Fibroblast of gingiva (primary cell): ENCODE measurements around the gene FSTL3.
A peak's percentile ranks its signal among the peaks of the same experiment; 100 is the strongest.
"Not testable (repeated sequence)": the region's sequence is repeated elsewhere in the genome, so short reads cannot be mapped to it uniquely, and the experiment has no call there.

Experiments
- DNase-seq: peaks from one replicate; pipeline ENCODE4 v3.0.0-alpha.2; 2011; ENCODE audit warnings: low read depth

FSTL3 gene

GRCh38 chr19:676339-677105, at the start of gene FSTL3:
Gene FSTL3, plus strand, starts transcription at chr19:676392. Its CDS starts 32 bp downstream, at chr19:676424.
- peak; percentile 37 for DNase-seq

- DNase-seq, result not testable (repeated sequence)
Observed at GRCh38 chr19:626566-626965, 49.6 kb upstream of the FSTL3 start.

DNA sequence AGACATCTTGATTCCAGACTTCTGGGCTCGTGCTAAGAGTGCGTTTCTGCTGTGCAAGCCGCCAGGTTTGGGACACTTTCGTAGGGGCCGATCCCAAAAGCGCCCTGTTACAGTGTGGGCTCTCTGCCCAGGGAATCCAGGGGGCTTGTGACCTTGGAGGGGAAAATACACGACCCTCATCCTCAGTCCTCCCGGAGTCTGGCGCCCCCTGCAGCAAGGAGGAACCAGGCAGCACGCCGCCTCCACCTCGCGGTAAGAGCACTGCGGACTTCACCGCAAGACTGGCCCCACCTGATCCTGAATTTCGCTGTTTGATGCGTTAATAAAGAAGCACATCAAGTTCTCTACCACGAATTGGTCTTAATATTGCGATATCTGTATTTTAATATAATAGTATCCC, 48.0 kb upstream of the FSTL3 start:
- DNase-seq, result no peak

DNA sequence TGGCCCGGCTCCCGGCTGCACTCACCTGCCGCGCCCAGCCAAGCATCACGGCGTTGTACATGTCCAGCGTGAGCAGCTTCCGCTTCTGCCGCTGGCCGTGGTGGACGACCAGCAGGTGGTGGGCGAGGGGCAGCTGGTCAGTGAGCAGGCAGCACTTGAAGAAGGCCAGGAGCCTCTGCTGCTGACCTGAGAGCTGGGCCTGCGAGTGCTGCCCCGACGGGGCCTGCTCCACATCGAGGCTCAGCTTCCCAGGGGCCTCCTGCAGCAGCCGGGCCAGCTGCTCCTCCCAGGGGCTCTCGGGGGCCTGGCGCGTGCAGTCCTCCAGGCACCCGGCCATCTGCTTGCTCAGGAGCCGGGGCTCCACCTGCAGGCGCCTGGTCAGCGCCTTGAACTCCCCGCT, 46.7 kb upstream of the FSTL3 start:
- not testable (repeated sequence) for DNase-seq

DNA sequence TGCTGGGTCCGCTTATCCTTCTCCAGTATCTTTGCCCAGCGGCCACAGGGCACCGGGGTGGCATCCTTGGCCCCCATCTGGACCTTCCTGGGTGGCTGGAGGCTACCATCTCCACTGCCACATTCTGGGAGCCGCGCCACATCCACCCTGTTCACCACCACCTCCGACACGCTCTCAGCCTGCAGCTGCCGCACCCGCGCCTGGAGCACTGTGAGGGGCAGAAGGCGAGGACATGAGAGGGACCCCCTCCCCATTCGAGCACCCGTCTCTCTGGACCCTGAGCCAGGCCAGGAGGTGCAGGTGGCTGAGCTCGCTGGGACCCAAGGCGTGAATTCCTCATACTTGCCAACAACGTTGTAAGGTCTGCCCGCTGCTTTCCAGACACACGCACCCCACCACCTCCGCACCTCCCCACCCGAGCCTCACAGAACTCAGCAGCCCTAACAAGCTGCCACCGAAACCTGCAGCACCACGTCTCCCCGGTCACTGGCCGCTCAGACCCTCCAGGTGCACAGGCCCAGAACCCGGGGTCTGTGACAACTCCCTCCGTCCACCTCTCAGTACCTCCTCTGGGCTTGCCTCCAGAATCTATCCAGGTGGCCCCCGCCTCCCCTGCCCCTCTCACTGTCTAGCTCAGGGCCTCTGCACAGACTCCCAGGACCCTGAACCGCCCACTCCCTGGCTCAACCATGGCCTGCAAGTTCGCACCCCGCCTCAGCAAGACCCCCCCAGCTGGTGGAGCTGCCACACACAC, 46.1 kb upstream of the FSTL3 start:
- no peak for DNase-seq

GRCh38 chr19:632579-633067, 43.6 kb upstream of the FSTL3 start:
- DNase-seq, result peak; percentile 69

- DNase-seq, result peak; percentile 98
Observed at GRCh38 chr19:633068-633785, 43.0 kb upstream of the FSTL3 start, which contains the start of gene POLRMT. Gene POLRMT, minus strand, starts transcription at chr19:633537. Its CDS starts 25 bp downstream, at chr19:633512.

DNA sequence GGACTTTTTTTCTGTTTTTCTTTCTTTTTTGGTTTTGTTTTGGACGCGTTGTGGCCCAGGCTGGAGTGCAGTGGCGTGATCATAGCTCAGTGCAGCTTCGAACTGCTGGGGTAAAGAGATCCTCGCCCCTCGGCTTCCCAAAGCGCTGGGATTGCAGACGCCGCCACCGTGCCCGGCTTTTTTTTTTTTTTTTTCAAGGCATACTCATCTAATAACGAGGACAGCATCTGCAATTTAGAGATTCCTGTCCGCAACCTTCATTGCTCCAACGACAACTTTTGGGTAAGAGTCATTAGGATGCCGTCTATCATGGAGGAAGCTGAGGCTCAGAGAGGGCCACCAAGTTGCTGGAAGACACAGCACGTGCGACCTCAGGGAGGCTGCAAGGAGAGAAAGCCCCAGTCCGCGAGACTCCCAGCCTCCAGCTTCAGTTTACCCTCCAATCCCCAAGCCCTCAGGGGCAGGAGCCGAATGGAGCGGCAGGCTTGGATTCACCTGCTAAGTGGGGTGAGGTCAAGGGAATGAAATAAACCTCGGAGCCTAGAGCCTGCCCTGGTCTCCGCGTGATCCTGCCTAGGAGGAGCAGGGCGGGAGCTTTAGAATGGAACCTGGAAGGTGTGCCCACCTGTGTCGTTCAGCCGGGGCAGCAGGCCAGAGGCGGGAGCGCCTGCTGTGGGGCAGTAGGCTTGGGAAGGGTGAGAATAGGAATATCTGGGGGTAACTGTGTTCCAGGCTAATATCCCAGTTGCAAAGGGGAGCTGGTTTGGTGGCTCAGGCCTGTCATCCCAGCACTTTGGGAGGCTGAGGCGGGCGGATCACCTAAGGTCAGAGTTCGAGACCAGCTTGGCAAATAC, 42.2 kb upstream of the FSTL3 start:
- DNase-seq, result no peak

DNA sequence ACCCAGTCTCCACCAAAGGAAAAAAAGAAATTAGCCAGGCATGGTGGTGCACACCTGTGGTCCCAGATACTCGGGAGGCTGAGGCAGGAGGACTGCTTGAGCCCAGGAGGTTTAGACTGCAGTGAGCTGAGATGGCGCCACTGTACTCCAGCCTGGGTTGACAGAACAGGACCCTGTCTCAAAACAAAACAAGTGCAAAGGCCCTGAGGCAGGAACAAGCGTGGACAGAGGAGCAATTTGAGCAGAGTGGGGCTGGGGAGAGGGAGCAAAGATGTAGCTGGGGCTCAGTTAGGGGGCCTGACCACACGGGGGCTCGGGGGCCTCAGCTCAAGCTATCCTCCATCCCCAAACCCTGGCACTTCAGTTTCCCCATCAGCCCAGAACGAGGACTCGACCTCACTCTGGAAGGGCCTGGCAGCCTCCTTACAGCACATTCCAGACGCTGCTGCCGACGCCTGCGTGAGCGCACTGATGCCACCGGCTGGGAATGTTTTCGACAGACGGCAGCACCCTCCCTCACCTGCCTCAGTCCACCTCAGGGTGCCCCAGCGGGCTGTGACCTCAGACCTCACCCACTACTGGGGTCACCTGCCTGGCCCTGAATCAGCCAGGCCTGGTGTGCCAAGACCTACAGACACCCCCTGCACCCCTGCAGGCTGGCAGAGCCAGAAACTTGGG, 41.1 kb upstream of the FSTL3 start:
- DNase-seq, result no peak

DNA sequence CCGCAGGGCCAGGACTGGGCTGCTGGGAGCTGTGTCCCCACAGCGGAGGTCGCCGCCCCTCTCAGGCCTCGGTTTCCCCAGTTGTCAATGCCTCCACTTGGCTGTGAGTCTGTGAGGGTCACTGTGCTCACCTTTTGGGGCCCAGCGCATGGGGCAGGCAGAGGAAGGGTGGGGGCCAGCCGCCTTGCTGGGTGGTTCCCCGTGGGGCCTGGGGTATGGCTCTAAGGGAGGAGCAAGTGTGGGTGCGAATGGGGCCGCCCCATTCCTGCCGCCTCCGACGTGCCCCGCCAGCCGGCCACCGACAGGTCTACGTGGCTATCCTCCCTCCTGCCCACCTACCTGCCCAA, 37.3 kb upstream of the FSTL3 start:
- DNase-seq, result no peak

- peak; percentile 79 for DNase-seq
Observed at GRCh38 chr19:639253-640160, 36.7 kb upstream of the FSTL3 start, which contains the start of gene FGF22. Gene FGF22, plus strand, starts transcription at chr19:639879. Its CDS starts 47 bp downstream, at chr19:639926.

DNA sequence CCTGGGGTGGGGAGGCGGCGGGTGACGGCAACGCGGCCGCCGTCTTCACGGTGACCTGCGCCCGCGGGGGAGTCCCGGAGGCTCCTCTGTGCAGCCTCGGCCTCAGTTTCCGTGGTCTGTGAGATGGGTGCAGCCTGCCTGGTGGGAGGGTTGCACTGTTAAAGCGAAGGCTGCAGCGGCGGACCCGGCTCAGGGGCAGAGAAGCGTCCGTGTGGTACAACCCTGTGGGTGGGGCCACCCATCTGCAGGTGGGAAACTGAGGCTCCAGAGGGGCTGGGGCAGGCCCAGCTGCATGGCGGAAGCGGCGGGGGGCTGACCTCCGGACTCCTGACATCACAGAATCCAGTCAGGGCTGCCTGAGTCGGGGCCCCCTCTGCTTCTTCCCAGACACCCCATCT, 36.0 kb upstream of the FSTL3 start:
- no peak for DNase-seq

DNA sequence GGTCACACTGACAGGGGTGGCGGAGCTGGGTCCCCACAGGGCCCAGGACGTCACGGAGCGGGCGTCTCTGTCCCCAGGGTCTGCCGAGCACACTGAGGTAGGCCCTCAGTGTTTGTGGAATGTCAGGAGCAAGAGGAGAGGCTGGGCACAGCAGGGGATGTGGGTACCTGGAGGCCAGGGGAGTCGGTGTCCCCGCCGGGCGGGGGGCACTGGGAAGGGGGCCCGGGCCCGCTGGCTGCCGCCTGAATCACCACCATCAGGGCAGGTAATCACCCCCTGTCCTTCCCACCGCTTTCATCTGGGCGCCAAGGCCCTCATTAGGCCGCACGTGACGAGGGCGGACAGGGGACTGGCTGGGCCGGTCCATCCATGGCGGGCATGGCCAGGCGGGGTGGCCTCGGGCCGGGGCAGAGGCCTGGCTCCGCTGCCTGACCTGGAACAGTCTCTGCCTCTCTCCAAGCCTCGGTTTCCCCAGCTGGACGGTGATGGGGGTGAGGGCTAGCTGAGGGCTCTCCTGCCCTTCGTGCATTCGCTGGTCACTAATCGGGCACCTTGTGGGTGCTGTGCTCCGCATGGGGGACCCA, 35.5 kb upstream of the FSTL3 start:
- no peak for DNase-seq

- DNase-seq, result no peak
Observed at GRCh38 chr19:641702-642101, 34.5 kb upstream of the FSTL3 start.

GRCh38 chr19:642767-643727, 33.1 kb upstream of the FSTL3 start:
- no peak for DNase-seq

- no peak for DNase-seq
Observed at GRCh38 chr19:643736-644135, 32.5 kb upstream of the FSTL3 start.

DNA sequence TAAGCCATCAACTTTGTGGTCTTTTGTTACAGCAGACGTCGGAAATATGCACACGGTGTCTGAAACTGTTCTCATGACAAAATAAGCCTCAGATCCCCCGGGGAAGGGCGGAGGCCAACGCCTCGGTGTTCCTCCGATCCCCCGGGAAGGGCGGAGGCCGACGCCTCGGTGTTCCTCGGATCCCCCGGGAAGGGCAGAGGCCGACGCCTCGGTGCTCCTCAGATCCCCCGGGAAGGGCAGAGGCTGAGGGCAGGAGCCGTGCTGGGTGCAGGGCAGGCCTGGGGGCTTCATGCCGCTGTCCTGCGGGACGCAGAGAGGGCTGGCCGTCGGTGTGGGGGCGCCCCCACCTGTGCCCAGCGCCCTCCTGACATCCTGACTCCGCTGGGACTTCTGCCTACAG, 31.8 kb upstream of the FSTL3 start:
- no peak for DNase-seq

DNA sequence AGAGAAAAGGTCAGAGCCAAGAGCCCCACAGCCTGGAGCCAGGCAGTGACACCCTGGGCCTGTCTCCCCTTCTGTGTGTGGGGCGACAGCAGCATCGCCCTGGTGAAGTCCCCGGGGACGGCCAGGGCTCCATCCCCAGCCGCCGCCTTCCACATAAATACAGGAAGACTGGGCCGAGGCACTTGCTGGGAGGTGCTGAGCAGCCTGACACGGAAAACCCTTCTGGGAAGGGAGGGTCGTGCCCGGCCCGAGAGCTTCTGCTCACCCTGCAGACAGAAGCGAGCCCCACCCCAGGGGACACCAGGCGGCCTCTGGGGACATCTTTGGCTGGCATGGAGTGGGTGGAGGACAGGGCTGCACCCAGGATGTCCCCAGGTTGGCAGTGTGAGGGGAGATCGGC, 31.4 kb upstream of the FSTL3 start:
- DNase-seq, result no peak
